Bronchial epithelial cell (primary cell): ENCODE measurements around the gene ATXN2L. TPM values are rescaled to one million over a fixed set of nuclear protein-coding genes. Genes with fewer than 3 reads are reported as not detected.

ENCODE experiments used
- DNase-seq: peaks from one replicate; pipeline ENCODE4 v3.0.0-alpha.2; 2010; ENCODE audit warnings: low read depth
- FAIRE-seq: peaks from 2 replicates; lab custom pipeline; 2011; peaks lifted over from hg19 to GRCh38; lab: Jason Lieb, UNC
- H3K27me3 ChIP-seq: 2 replicates; pipeline ENCODE4 v1.5.1; 2011; ENCODE audit warnings: low read length; ENCODE audit not compliant: control insufficient read depth, insufficient read depth
- H3K36me3 ChIP-seq: 2 replicates; pipeline ENCODE4 v1.5.1; 2011; ENCODE audit warnings: low read length; ENCODE audit not compliant: control insufficient read depth, insufficient read depth
- H3K4me3 ChIP-seq: 2 replicates; pipeline ENCODE4 v1.5.1; 2011; ENCODE audit warnings: mild to moderate bottlenecking, low read depth, low read length, control low read depth
- total RNA-seq: library from RNA; depleted of rRNA; stranded (reverse); fragments of >200 nt; gene quantifications from 2 replicates; pipeline ENCODE4 v1.2.1, GENCODE V29; 2014
- TF ChIP-seq, protein P1 (sequence below): IDR thresholded peaks from 2 replicates; pipeline ENCODE4 v1.5.1; 2011; ENCODE audit warnings: mild to moderate bottlenecking, moderate library complexity, low read length, control low read depth, inconsistent platforms; ENCODE audit not compliant: insufficient read depth, severe bottlenecking

ATXN2L gene
- total RNA-seq, 1 donor from 2014 or later: 27.4 TPM

DNA sequence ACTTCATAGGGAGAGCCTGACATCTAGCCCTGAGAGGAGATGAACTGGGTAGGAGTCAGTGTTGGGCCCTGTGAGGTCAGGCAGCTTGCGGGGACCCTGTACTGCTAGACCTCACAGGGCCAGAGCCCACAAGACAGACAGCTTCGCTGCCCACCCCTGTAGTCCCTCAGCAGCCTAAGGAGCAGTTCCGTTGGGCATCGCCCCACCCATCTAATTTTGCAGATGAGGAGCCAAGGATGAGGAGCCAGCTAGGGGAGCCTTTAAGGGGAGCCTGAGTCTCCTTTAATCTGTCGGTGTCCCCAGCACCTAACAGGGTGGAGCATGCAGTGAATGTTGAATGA is 24.1 kb downstream of the ATXN2L start:
- Histone ChIP-seq H3K27me3 (no peaks in the 10 kb centered on the region), H3K4me3 (peak overlapping the region; percentile 99), H3K36me3 (peaks cover 23% of the 10 kb centered on the region)
- TF ChIP-seq, protein P1, sequence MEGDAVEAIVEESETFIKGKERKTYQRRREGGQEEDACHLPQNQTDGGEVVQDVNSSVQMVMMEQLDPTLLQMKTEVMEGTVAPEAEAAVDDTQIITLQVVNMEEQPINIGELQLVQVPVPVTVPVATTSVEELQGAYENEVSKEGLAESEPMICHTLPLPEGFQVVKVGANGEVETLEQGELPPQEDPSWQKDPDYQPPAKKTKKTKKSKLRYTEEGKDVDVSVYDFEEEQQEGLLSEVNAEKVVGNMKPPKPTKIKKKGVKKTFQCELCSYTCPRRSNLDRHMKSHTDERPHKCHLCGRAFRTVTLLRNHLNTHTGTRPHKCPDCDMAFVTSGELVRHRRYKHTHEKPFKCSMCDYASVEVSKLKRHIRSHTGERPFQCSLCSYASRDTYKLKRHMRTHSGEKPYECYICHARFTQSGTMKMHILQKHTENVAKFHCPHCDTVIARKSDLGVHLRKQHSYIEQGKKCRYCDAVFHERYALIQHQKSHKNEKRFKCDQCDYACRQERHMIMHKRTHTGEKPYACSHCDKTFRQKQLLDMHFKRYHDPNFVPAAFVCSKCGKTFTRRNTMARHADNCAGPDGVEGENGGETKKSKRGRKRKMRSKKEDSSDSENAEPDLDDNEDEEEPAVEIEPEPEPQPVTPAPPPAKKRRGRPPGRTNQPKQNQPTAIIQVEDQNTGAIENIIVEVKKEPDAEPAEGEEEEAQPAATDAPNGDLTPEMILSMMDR: no peak
- no peak for FAIRE-seq
- DNase-seq: no peak

DNA sequence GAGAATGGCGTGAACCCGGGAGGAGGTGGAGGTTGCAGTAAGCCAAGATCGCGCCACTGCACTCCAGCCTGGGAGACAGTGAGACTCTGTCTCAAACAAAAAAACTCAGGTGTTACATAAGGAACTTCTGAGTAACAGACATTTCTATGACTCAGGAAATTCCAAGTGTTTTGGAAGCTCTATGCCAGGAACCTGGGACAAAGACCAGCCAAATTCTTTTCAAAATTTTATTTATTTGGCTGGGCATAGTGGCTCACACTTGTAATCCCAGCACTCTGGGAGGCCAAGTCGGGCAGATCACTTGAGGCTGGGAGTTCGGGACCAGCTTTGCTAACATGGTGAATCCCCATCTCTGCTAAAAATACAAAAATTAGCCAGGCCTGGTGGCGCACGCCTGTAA is 35.6 kb downstream of the ATXN2L start:
- no peaks in the 10 kb centered on the region for H3K27me3 ChIP-seq
- TF ChIP-seq, protein P1: no peak
- no peak overlapping the region for H3K4me3 ChIP-seq
- FAIRE-seq (no peak), DNase-seq (peak; percentile 71)
- H3K36me3 ChIP-seq: no peaks in the 10 kb centered on the region

DNA sequence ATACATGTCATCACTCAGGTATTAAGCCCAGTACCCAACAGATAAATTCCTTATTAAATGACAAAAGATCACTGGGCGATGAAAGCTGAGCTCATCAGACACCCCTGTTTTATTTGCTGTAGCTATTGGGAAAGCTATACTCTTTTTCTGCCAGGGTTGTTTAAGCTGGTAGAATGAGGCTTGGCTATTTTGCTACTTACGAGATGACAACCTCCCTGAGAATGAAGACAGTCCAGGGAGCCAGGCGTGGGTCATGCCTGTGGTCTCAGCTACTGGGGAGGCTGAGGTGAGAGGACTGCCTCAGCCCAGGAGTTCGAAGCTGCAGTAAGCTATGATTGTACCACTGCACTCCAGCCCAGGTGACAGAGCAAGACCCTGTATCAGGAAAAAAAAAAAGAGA is 36.5 kb downstream of the ATXN2L start:
- no peak for FAIRE-seq
- no peaks in the 10 kb centered on the region for H3K27me3 ChIP-seq
- no peak overlapping the region for H3K4me3 ChIP-seq
- no peaks in the 10 kb centered on the region for H3K36me3 ChIP-seq
- no peak for DNase-seq
- TF ChIP-seq, protein P1: no peak

DNA sequence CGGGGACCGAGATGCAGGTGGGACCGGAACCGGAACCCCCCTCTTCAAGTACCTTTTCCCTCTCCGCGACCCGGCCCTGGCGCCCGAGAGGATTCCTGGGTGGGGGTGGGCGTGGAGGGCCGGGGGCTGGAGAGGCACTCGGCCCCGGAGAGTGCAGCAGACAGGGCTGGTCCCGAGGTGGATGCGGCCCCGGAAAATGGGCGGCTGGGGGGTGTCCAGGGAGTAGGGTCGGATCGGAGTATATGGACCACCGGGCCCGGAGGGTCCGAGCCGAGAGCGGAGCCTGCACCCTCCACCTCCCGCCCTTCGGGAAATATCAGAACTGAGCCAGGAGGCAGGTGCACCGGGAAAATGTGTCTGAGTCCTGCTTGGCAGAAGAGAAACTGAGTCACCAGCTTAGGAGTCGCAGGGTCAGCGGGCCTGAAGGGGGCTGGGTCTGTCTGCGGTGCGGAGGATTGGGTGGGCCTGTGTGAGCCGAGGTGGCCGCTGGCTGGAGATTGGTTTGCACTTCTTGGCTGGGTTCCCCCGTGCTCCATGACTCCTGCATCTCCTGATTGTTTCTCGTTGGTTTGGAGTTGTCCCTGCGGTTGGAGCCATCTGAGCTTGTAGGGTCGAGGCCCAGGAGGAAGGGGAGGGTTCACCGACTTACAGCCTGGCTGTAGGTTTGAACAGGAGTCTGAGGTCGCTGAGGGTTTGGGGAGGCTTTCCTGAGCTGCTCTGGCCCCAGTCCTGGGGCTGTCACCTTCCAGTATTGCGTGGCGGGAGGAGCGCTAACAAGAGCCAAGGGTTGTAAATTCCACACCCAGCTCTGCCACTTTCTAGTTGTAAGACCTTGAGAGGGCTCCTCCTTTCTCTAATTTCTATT is 41.4 kb downstream of the ATXN2L start:
- FAIRE-seq (no peak), DNase-seq (peak; percentile 10)
- peaks cover 5% of the 10 kb centered on the region for H3K36me3 ChIP-seq
- TF ChIP-seq, protein P1: no peak
- peak overlapping the region; percentile 99 for H3K4me3 ChIP-seq
- H3K27me3 ChIP-seq: no peaks in the 10 kb centered on the region

DNA sequence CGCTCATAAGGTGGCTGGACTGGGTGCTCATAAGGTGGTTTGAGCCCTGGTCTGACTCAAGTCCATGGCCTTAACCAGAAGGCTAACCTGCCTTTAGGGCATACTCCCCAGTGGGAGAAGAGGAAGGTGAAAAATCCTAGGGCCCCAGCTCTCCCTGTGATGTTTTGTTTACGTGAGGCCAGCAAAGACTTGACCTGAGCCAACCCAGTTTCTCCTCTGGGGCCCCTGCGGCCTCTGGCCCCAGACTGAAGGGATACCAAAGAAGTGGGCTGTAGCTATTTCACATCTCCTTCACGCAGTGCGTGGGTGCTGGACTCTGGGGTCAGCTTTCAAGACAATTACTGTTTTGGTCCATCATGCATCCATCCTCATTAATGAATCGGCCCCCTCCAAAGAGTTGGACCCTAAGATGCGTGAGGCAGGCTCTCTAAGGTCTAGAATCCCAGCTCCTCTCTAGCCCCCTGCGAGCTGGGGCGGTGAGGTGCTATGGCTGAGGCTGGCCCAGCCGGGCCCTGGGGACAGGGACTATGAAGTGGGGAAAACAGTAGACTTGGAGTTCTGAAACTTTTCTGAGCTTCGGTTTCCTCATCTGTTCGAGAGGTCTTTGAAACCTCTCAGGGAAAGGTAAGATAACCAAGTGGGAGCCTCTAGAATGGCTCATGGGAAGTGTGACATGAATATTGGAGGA is 42.3 kb downstream of the ATXN2L start:
- TF ChIP-seq, protein P1: no peak
- no peak overlapping the region for H3K4me3 ChIP-seq
- no peaks in the 10 kb centered on the region for H3K27me3 ChIP-seq
- FAIRE-seq (no peak), DNase-seq (no peak)
- H3K36me3 ChIP-seq: peaks cover 14% of the 10 kb centered on the region
